Measurements from ENCODE around the gene FBH1.
"Not testable (repeated sequence)": the region's sequence is repeated elsewhere in the genome, so short reads cannot be mapped to it uniquely, and the experiment has no call there.

FBH1 gene

DNA sequence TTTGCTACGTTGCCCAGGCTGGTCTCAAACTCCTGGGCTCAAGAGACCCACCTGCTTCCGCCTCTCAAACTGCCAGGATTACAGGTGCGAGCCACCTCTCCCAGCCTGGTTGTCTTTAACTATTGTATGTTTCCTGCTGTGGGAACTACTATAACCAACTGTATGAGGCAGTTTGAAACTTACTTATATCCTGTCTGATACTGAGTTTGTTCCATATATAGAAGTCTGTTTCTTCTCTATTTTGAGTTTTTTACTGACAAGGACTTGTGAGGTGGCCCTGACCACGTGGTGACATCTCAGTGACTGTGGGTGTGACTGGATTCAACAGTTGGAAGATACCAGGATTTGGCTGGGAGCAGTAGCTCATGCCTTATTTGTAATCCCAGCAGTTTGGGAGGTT lies 14.2 kb downstream of the FBH1 start:
- DNase-seq = no peak

- DNase-seq = no peak
Observed at GRCh38 chr10:5905854-5906507, 15.9 kb downstream of the FBH1 start.

- no peak for DNase-seq
Observed at GRCh38 chr10:5906651-5907050, 16.6 kb downstream of the FBH1 start.

DNA sequence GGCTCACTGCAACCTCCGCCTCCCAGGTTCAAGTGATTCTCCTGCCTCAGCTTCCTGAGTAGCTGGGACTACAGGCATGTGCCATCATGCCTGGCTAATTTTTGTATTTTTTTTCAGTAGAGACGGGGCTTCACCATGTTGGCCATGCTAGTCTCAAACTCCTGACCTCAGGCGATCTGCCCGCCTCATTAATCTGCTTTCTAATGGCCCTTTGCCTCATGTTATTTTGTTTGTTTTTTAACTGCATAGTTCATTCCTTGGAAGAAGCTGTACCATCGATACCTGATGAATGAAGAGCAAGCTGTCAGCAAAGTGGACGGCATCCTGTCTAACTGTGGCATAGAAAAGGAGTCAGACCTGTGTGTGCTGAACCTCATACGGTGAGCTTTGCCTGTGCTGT lies 18.6 kb downstream of the FBH1 start:
- not testable (repeated sequence) for DNase-seq

DNA sequence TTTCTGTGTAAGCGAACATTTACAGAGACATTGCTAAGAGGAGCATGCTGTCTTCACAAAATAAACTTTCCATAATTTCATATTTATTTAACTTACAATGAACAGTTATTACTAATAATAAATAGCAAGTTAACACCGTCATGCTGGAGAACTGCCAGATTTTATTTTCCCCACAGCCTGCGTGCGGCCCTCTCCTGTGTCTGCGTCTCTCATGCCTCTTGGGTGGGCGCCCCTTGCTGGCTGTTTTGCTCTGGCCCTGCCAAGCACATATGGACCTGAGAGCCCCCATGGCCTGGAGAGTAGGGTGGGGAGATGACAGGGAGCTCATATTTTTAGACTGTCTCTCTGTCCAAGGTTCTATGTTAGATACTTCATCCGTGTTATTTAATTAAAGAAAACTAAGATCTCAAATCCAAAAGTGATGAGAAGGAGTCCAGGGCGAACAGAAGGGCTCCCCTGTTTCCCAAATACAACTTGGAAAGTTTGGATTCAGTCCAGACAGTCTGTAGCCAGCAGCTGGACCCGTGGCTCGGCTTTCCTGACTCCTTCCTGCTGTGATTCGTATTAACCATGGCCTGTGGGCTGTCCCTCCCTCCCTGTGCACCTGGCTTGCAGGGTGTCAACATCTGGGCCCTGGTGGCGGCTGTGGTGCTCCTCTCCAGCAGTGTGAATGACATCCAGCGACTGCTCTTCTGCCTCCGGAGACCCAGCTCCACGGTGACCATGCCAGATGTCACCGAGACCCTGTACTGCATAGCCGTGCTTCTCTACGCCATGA lies 20.5 kb downstream of the FBH1 start:
- DNase-seq = no peak

DNA sequence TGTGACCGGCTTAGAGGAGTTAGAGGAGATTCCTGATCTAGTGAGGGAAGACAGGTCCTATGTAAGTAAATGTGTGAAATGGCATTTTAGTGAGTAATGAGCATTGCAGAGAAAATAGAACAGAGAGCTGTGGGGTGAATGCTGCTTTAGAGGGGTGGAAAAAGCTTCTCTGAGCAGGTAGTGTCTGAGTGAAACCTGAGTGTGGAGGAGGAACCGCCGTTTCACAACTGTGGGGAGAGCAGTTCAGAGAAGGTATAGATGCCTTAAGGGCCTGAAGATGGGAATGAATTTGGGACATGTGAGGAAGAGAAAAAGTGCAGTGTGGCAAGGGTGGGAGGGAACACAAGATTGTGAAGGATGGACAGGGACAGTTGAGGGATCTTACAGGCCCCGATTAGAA lies 21.6 kb downstream of the FBH1 start:
- no peak for DNase-seq

- no peak for DNase-seq
Observed at GRCh38 chr10:5913736-5914135, 23.7 kb downstream of the FBH1 start.

DNA sequence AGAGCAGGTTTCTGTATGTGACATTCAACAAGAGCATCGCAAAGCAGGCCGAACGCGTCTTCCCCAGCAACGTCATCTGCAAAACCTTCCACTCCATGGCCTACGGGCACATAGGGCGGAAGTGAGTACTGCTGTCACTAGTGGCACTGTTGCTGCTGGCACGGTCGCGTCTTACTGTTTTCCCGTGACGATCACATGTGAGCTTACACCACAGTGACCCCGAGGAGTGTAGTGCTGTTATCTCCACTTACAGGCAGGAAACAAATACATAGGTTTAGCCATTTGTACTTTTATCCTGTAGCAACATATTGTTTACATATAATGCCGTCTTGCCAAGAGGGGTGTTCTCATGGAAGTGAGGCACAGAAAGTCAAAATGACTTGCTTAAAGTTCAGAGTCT lies 25.4 kb downstream of the FBH1 start:
- DNase-seq = no peak

DNA sequence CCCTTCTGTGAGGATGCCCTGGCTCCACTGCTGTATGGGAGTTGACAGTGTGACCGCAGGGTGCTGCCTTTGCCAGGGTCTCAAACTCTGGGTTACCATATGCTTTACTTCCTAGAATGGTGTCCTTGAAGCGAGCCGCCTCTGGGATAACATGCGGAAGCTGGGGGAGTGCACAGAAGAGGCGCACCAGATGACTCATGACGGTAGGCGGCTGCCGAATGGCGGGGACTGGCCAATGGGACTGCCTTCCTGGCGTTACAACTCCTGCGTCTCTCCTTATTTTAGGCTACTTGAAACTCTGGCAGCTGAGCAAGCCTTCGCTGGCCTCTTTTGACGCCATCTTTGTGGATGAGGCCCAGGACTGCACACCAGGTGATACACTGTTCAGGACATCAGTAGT lies 27.3 kb downstream of the FBH1 start:
- DNase-seq = no peak

GRCh38 chr10:5918763-5919162 lies 28.7 kb downstream of the FBH1 start:
- no peak for DNase-seq

GRCh38 chr10:5919568-5919967 lies 29.5 kb downstream of the FBH1 start:
- no peak for DNase-seq

- DNase-seq = no peak
Observed at GRCh38 chr10:5921746-5922145, 31.7 kb downstream of the FBH1 start.

DNA sequence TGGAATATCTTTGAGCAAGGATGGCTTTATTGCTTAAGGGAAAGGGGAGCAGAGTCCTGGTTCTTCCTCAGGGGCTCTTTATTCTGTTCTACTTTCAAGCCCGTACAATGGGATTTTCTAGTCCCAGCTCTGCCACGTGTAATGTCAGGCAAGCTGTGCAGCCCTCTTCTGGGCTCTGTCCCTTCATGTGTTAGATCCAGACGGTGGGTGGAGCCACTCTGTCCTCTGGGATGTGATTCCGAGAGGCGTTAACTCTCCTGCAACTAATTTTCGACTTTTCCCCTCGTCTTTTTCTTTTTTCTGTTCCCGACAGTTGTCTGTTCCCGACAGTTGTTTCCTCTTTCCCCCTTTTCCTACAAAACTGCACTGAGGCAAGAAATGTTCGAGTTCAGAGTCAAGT lies 34.8 kb downstream of the FBH1 start:
- no peak for DNase-seq

- no peak for DNase-seq
Observed at GRCh38 chr10:5927306-5927705, 37.3 kb downstream of the FBH1 start.

DNA sequence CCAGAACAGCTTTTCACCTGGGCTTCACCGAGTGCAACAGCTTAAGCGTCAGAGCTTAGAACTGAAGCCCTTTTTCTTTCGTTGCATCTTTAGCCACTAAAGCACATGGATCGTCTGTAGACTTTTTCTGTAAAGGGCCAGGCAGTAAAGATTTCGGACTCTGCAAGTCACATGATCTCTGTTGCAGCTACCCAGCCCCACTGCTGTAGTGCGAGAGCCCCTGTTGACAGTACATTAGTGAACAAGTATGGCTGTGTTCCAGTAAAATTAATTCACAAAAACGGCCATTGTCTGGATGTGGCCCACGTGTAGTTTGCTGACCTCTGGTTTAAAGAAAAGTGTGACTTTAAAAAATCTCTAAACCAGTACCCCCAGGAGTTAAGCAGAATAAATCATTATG lies 39.4 kb downstream of the FBH1 start:
- DNase-seq = no peak

- no peak for DNase-seq
Observed at GRCh38 chr10:5930272-5930671, 40.2 kb downstream of the FBH1 start.

DNA sequence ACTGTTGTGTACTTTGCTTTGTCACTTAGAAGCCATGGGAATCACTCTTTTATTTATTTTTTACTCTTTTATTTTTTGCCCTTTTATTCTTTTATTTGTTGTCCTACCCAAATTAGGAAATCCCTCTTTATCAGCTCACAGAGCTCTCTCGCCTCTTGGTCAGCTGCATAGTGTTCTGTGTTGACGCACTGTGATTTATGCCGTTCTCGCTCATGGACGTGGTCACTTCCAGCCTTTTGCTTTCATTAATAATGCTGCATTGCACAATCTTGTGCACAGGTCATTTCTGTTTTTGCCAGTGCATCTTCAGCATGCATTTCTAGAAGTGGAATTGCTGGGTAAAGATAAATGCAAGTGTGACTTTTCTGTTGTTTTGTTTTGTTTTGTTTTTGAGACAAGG lies 42.3 kb downstream of the FBH1 start:
- no peak for DNase-seq

GRCh38 chr10:5933909-5934546 lies 44.0 kb downstream of the FBH1 start:
- no peak for DNase-seq

DNA sequence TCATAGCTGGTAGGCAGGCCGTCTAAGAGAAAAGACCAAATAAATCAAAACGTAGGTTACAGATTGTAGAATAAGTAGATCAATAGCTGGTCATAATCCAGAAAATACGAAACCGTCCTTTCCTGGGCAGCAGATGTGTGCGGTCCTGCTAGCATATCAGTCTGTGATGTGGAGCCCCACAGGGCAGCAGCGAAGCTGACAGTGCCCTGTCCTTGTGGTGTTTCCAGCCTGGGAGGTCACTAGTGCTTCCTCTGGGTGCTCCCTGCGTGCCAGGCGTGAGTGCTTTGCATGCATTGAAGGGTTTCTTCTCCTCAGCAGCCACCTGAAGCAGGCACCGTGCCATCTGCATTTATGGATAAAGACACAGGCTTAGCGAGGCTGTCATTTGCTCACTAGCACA lies 45.6 kb downstream of the FBH1 start:
- DNase-seq = no peak

DNA sequence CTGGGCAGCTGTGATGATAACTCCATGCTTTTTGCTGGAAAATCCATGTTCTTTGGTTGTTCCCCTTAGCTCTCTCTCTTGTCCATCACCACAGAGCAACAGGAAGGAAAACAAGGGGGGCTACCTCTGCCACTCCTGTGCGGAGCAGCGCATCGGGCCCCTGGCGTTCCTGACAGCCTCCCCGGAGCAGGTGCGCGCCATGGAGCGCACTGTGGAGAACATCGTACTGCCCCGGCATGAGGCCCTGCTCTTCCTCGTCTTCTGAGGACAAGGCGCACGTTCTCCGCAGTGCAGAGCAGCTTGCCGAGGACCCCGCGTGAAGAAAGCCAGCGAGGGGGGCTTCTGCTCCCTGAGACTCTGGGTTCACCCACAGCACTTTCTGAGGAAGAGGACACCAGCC lies 47.0 kb downstream of the FBH1 start:
- no peak for DNase-seq

DNA sequence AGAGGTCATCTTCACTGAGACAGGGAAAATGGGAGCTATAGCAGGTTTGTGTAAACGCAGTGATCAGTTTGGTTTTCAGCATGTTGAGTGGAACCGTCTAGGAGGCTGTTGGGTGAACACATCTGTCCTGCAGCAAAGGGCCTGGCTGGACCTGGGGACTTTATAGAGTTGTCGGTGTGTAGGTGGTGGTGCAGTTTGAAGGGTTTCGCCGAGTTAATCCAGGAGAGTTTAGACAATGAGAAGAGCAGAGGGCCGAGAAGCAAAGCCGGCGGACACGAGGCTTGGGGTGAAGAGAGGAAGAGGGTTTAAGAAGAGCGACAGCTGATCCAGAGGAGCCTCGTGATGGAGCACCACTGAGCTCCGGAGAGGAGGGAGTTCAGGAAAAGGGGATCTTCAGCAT lies 48.2 kb downstream of the FBH1 start:
- DNase-seq = no peak

GRCh38 chr10:5940807-5941218 lies 50.8 kb downstream of the FBH1 start:
- no peak for DNase-seq

DNA sequence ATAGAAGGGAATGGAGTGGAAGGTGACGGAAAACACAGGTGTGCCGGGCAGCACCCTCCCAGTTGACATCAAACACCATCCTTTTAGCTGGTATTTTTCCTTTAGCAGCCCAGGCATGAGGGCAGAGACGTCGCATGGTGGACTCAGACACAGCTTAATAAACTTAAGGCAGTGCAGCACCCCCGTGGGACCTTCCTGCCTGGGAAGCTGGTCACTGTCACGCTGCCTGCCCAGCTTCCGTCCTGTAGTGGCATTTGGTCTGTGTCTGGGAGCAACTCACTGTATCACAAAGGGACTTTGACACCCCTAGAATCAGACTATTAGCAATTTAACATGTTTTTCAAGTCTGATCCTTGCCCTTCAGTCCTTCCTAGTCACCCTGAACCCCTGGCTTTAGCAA lies 51.5 kb downstream of the FBH1 start:
- no peak for DNase-seq

GRCh38 chr10:5942001-5942400 lies 52.0 kb downstream of the FBH1 start:
- DNase-seq = no peak

Data from right forelimb (tissue), 1 donor.